SJCRH30 (cell line): ENCODE data around the gene TSHZ1. TPM values are rescaled to one million over a fixed set of nuclear protein-coding genes. Genes with fewer than 3 reads are reported as not detected.
A peak's percentile ranks its signal among the peaks of the same experiment; 100 is the strongest.

Experiments used
- DNase-seq, 2 experiments: peaks; one replicate each; pipeline ENCODE4 v3.0.0-alpha.2; 2015 to 2020
- H3K27ac ChIP-seq: fragments of 250-450 bp; sonication (Bioruptor Pico); 2 replicates; pipeline ENCODE4 v1.5.1; 2020; ENCODE audit warnings: mild to moderate bottlenecking, moderate library complexity
- H3K27me3 ChIP-seq: fragments of 250-450 bp; sonication (Bioruptor Pico); 2 replicates; pipeline ENCODE4 v1.5.1; 2020; ENCODE audit warnings: mild to moderate bottlenecking, moderate library complexity
- H3K36me3 ChIP-seq: fragments of 250-450 bp; sonication (Bioruptor Pico); 2 replicates; pipeline ENCODE4 v1.5.1; 2020; ENCODE audit warnings: mild to moderate bottlenecking, moderate library complexity
- H3K4me1 ChIP-seq: fragments of 250-450 bp; sonication (Bioruptor Pico); 2 replicates; pipeline ENCODE4 v1.5.1; 2020; ENCODE audit warnings: mild to moderate bottlenecking, moderate library complexity
- H3K4me3 ChIP-seq: fragments of 250-450 bp; sonication (Bioruptor Pico); 2 replicates; pipeline ENCODE4 v1.5.1; 2020; ENCODE audit warnings: mild to moderate bottlenecking, moderate library complexity
- H3K9me3 ChIP-seq: fragments of 250-450 bp; sonication (Bioruptor Pico); replicated peaks from 2 replicates; pipeline ENCODE4 v1.5.1; 2020; ENCODE audit warnings: mild to moderate bottlenecking, moderate library complexity
- total RNA-seq: library from RNA; depleted of rRNA; stranded (reverse); fragments of >200 nt; shearing (Covaris generic); gene quantifications from 2 replicates; pipeline ENCODE4 v1.2.3, GENCODE V29; 2014

TSHZ1 gene
- total RNA-seq, 1 experiment from 2014 or later: 5.7 TPM

DNA sequence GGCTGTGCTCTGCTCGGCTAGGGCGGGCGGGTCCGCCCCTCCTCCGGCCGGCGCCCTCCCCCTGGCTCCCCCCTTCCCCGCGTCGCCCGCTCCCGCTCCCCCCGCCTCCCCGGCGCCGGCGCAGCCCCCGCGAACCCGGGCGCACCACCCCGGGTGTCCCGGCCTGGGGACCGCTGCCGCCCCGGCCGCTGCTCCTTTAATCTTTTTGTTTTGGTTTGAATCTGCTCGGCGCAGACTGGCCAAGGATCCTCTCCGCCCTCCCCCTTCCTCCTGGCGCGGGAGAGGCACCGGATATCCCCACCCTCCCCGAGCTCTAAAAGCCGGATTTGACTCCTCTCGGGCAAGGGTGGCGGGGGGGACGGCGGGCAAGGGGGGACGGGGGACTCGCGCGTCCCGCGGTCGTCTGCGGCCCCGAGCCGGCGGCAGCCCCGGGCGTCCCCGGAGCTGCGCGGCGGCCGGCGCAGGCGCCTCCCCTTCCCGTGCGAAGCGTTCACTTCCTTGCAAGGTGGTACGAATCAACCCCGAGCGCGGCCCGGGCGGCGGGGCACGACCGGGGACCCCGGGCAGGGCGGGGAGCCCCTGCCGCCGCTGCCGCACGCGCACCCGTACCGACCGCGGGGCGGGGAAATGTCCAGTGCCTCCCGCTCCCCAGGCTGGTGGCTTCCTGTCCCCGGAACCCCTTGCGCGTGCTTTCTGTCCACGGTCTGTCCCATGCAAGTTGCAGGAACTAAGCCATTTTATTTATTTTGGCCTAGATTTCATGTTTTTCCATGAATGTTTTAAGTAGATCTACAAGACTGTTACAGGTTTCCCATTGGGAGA, 1.3 kb upstream of the TSHZ1 start, which contains the start of gene PTGR3:
Gene PTGR3 (minus strand): TSS at position 11 of the 822 bp plus-strand sequence. CDS start 81 bp downstream, outside the sequence.
- H3K27ac ChIP-seq: peak within 1 kb of the TSS; percentile 81
- DNase-seq: peak; percentile 79 to 84
- peak within 1 kb of the TSS; percentile 91 for H3K4me3 ChIP-seq
- no peaks in the 10 kb centered on the region for H3K9me3 ChIP-seq
- H3K36me3 ChIP-seq: no peaks in the 10 kb centered on the region
- H3K4me1 ChIP-seq: no peaks in the 10 kb centered on the region
- no peaks in the 10 kb centered on the region for H3K27me3 ChIP-seq

DNA sequence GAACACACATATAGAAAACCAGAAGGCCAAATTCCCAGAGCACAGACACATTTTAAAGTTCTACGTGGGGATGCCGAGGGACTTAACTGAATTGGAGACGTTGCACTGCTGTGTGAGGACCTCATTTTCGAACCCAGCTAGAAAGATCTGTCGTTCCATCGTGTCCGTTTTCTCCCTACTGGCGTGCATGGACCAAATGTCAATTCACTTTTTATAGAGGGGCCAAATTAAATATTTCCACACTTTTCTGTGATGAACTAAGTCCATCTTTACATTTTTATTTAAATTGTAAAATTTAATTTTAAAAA, 692 bp upstream of the TSHZ1 start:
- Histone ChIP-seq H3K9me3 (no peaks in the 10 kb centered on the region), H3K27ac (peak overlapping the region; percentile 65), H3K4me1 (no peaks in the 10 kb centered on the region), H3K27me3 (no peaks in the 10 kb centered on the region), H3K36me3 (no peaks in the 10 kb centered on the region), H3K4me3 (peak overlapping the region; percentile 91)
- no peak for DNase-seq

DNA sequence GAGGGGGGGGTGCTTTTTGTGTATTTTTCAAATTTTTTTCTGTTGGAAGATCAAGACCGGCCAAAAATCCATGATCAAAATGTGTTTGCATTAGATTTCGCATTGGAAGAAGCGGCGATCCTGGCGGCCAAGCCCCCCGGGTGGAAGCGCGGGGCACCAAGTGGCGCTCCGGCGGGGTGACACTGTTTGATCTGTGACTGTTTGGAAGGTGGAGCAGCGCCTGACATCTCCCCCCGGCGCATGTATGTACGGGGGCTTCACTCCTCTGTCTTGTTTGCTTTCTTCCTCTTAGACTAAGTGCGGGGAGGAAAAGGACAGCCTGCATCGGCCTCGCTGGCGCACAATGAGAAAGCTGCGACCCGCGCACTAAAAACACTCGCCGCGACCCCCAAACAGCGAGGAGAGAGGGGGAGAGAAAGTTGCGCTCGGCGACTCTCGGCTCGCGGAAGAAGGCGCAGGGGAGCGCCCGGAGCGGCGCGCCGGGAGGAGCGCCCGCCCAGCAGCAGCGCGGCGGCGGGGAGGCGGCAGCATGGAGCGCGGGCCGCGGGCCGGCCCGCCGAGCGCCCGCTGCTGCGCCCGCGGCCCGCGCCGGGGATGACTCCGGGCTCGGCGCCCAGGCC, 515 bp downstream of the TSHZ1 start:
- no peak overlapping the region; the same call in 1 of the 2 replicates for H3K27ac ChIP-seq
- peak in 1 of 2 experiments; percentile 26 for DNase-seq

DNA sequence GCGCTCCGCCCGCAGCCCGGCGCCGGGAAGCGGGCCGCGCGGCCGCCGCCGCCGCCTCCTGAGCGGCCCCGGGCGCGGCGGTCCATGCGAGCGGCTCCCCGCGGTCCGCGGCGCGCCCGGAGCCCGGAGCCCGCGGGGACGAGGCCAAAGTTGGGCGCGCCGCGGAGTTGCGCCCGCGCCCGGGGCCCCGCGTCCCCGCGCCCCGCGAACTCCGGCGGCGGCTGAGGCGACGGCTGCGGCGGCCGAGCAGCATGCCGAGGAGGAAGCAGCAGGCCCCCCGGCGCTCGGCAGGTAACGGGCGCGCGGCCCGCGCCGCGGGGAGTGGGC, 992 bp downstream of the TSHZ1 start:
- DNase-seq: no peak
- H3K4me3 ChIP-seq: peak overlapping the region; percentile 74
- no peaks in the 10 kb centered on the region for H3K4me1 ChIP-seq
- H3K27me3 ChIP-seq: no peaks in the 10 kb centered on the region
- H3K27ac ChIP-seq: no peak overlapping the region
- no peaks in the 10 kb centered on the region for H3K9me3 ChIP-seq
- no peaks in the 10 kb centered on the region for H3K36me3 ChIP-seq

More for the DNA sequence above, 515 bp downstream of the TSHZ1 start:
- Histone ChIP-seq H3K27me3 (no peaks in the 10 kb centered on the region), H3K36me3 (no peaks in the 10 kb centered on the region), H3K9me3 (no peaks in the 10 kb centered on the region), H3K4me1 (no peaks in the 10 kb centered on the region), H3K4me3 (peak overlapping the region; percentile 91)

DNA sequence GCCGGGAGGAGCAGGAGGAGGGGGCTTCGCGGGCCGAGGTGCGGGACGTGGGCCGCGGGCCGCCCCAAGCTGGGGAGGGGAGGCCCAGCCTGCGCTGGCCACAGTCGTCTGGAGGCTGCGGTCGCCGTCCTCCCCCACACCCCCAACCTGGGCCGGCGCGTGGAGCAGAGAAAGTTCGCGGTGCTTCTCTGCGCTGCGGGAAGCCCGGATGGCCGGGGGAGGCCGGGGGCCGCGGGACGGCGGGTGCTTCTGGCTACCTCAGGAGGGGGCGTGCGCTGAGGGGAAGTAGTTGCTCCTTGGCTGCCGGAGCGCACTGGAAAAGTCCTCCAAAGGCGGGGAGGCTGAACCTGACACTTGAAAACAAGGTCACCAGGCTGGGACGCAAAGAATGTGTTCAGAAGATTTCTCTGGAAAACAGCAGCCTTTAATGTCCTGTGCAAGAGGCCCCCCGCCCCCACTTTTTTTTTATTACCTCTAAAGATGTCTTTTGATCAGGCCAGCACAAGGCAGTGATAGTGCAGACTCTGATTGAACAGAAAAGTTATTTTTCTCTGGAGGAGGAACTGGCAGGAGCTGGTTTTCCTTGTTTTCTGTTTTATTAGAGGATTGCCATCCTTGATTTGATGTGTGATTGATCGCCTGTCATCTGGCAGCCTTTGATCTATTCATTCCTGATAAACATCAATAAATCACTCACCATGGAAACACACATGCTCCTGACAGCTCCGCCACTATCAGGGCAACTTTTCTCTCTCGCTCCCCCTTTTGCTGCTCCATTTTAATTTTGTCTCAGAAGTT, 1.6 kb downstream of the TSHZ1 start:
- H3K36me3 ChIP-seq: no peaks in the 10 kb centered on the region
- peak; percentile 19 to 35 for DNase-seq
- H3K27ac ChIP-seq: no peak overlapping the region

DNA sequence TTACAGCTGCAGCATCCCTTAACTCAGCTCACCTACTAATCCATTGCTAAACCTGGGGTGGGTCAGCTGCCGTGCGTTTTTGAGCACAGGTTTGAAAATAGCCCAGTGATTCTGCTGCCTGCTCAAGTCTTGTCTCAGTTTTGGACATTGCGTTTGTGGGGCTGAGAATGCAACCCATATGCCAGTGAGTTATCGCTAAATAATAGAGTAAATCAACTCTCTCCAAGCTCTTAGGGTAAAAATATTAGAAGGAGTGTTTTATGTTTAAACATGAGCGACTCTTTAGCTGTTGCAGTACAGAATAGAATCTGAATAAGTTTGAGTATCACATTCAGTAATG, 2.1 kb downstream of the TSHZ1 start:
- Histone ChIP-seq H3K27ac (no peak overlapping the region), H3K36me3 (no peaks in the 10 kb centered on the region), H3K4me1 (no peaks in the 10 kb centered on the region), H3K27me3 (no peaks in the 10 kb centered on the region), H3K9me3 (no peaks in the 10 kb centered on the region), H3K4me3 (no peak overlapping the region)
- DNase-seq: no peak

More for the DNA sequence above, 1.6 kb downstream of the TSHZ1 start:
- Histone ChIP-seq H3K4me3 (peak overlapping the region; percentile 74), H3K4me1 (no peaks in the 10 kb centered on the region), H3K9me3 (no peaks in the 10 kb centered on the region), H3K27me3 (no peaks in the 10 kb centered on the region)

DNA sequence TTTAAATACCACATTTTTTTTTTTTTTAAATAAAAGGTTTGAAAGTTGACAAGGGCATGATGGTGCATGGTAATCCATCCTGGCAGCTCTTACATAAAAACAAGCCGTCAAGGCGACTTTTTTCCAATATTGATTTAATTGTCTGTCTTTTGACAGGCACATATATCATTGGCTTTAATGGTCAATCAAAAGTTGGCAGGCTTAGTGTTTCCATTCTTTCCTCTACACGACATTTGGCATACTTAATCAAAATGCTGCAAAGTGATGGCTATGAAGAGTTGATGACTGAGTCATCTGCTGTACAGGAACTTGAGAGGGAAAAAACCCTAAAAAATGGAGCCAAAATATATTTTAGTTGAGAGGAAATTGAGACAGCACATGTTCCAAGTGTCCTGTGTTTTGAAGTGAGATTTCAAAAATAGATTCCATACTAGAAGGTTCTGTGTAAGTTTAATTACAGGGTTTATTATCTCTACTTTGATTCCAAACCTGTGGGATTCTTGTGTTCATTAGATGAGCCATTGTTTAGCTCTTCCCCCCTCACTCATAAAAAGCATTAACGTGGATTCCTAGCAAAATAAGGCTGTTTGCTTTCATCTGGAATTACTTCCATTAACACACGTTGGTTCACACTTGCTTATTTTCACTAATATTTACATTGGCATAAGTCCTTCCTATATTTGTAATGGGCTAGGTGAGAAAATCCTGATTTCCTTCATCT, 3.2 kb downstream of the TSHZ1 start:
- no peaks in the 10 kb centered on the region for H3K4me1 ChIP-seq
- H3K4me3 ChIP-seq: no peak overlapping the region
- H3K36me3 ChIP-seq: no peaks in the 10 kb centered on the region
- no peak for DNase-seq
- no peaks in the 10 kb centered on the region for H3K9me3 ChIP-seq
- no peak overlapping the region for H3K27ac ChIP-seq
- no peaks in the 10 kb centered on the region for H3K27me3 ChIP-seq

DNA sequence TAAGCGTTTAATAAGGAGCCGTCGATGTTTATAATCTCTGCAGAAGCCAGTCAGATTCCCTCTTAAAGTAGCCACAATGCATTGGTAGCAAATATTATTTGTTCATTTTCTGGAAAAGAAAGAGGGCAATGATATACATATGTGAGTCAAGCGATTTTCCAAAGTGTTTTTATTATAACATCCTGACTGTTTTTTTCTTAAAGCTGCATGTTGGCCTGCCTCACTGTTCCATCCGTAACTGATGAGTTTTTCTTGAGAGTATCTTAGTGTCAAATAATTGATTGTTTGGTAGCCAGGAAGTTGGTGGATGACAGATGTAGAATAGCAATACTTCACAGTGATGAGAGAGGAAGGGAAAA, 3.7 kb downstream of the TSHZ1 start:
- Histone ChIP-seq H3K9me3 (no peaks in the 10 kb centered on the region), H3K27ac (no peak overlapping the region), H3K4me3 (no peak overlapping the region), H3K27me3 (no peaks in the 10 kb centered on the region), H3K36me3 (no peaks in the 10 kb centered on the region), H3K4me1 (no peaks in the 10 kb centered on the region)
- no peak for DNase-seq

DNA sequence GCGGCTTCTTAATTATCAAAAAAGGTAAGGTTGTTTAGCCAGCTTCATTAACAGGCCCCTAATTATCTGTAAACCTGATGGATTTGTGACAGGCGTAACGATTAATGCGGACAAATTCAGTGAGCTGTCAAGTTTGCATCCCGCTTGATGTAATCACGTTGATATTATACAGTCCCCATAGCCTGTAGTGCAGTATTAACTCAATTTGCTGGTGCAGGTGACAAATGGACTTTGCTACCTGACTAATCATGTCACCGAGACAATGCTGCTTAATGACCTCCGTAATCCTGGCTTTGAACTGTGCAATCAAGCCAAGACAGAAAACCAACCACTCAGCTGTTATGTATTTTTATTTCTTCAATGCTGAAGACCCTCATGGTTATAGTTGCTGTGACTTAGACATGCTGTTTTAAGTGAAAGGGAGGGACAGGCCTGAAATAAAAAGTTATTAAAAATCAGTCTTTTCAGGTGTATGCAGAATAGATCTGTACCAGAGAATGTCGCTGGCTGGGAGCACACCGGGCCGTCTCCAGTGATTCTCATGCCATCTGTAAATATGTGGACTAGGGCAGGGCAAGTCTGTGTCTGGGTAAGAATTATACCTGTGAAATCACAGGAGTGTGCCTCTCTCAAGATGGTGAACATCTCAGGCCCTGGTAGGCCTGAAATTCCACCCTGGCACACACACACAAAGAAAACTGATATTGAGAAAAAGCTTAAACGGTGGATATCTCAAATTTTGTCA, 4.3 kb downstream of the TSHZ1 start:
- no peak for DNase-seq
- Histone ChIP-seq H3K27ac (no peak overlapping the region), H3K4me3 (no peak overlapping the region), H3K4me1 (no peaks in the 10 kb centered on the region), H3K9me3 (no peaks in the 10 kb centered on the region), H3K27me3 (no peaks in the 10 kb centered on the region), H3K36me3 (no peaks in the 10 kb centered on the region)

DNA sequence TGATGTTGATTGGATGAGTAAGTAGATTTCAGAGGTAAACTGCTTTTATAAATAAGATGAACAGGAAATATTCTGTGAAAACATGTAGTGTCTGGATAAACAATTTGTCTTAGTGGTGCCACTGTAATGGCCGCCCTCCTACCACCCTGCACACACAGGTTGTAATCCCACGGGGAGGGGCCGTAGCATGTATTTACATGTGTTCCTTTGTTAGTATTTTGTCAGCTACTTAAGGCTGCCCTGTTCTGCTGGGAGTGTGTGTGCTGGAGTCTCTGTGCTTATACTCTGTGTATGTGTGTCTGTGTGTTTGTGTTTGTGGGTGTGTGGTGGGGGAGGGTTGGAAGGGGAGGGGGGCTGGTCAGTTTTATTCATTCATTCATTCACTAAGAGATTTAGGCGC, 5.1 kb downstream of the TSHZ1 start:
- H3K36me3 ChIP-seq: no peaks in the 10 kb centered on the region
- H3K27ac ChIP-seq: no peak overlapping the region
- H3K27me3 ChIP-seq: no peaks in the 10 kb centered on the region
- no peaks in the 10 kb centered on the region for H3K9me3 ChIP-seq
- H3K4me3 ChIP-seq: no peak overlapping the region
- no peak for DNase-seq
- no peaks in the 10 kb centered on the region for H3K4me1 ChIP-seq

DNA sequence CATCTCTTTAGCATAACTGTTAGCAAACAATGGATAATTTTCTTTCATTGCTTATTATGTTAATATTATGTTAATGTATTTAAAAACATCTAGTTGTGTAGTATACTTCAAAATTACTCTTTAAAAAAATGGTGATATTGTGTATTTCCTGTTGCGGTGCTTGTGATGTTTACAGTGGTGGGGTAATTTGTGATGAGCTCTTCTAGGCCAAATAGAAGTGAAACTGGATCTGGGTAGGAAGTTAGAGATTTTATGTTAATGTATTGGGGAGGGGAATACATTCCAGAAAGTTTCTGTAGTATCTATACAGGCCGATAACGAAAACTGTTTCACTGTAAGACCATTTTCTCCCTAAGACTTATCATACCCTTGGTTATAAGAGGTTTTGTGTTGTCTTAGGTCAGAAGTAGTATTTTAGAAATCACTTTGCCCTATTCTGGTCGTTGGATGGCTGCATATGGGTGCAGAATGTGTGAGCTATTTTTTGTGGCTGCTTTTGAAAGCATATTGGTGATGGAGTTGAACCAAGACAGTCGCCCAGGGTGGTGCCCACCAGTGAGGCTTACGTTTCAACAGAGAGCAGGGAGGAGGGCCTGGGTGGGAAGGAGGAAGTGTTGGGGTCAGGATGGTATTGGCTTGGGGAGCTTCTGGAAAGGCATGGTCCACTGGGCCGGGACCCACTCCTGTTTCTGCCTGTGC, 5.8 kb downstream of the TSHZ1 start:
- no peak for DNase-seq
- H3K4me3 ChIP-seq: no peak overlapping the region
- no peaks in the 10 kb centered on the region for H3K36me3 ChIP-seq
- no peaks in the 10 kb centered on the region for H3K27me3 ChIP-seq
- H3K4me1 ChIP-seq: no peaks in the 10 kb centered on the region
- no peak overlapping the region for H3K27ac ChIP-seq
- H3K9me3 ChIP-seq: no peaks in the 10 kb centered on the region

DNA sequence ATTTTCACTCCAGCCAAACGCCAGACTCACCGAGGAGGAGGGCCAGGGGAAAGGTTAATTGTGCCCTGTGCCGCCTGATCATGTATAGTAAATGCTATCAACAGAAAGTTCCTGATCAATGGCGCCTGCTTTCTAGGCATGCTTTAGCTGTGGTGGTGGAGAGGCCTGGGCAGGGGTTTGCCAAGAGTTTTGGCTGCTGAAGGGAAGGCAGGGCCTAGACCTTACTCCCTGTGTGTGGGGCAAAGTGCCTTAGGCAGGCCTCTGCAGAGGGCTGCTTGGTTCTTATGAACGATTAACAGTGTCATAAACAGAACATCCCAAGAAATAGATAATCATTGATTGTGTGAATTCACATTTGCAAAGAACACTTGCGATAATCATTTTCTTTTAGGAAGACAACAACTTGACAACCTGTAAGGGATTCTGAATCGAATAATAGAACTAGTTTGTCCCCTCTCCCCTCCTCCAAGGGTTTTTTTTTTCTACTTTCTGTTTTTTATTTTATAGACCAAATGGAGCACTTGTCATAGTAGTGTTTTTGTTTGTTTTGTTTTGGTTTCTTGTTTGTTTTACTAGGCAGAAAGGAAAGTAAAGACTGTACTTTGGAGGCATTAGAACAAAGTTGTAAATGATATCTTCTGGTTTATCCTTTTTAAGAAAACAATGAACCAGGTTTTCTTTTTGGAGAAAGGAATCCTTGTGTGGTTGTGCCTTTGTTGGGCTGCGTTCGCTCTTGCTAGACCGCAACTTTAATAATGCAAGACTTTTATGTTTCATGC, 6.5 kb downstream of the TSHZ1 start:
- no peaks in the 10 kb centered on the region for H3K27me3 ChIP-seq
- H3K9me3 ChIP-seq: no peaks in the 10 kb centered on the region
- DNase-seq: no peak
- H3K36me3 ChIP-seq: no peaks in the 10 kb centered on the region
- H3K27ac ChIP-seq: no peak overlapping the region
- no peaks in the 10 kb centered on the region for H3K4me1 ChIP-seq
- no peak overlapping the region for H3K4me3 ChIP-seq
